Measurements from ENCODE around the gene EXD3.

EXD3 gene

DNA sequence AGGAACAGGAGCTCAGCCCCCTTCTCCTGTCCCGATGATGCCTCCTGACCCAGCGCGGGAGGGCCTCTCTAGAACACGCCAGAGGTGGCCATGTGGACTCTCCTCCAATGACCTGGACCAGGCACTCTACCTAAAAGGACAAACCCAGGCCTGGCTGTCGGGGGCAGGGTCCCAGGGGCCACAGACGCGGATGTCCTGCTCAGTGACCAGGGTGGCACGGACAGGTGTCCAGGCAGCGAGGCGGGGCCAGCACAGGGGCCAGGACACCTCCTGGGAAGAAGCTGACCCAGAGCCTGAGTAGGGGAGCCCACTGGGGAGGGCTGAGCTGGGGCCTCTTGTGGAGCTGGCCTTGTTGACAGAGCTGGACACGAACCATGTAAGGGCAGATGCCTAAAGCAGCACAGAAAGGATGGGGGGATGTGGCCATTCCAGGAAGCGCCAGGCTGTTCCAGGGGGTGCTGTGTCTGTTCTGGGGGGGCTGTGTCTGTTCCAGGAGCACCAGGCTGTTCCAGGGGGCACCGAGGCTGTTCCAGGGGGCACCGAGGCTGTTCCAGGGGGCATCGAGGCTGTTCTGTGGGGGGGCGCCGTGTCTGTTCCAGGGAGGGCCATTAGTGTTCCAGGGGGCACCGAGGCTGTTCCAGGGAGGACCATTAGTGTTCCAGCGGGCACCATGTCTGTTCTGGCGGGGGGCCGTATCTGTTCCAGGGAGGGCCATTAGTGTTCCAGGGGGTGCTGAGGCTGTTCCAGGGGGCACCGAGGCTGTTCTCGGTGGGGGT lies 30.5 kb downstream of the EXD3 start:
- no peak overlapping the region for H3K4me3 ChIP-seq (ENCODE audit: low read depth, low read length)
- no peak for DNase-seq (ENCODE audit: low read depth)
- TF ChIP-seq, protein P1, sequence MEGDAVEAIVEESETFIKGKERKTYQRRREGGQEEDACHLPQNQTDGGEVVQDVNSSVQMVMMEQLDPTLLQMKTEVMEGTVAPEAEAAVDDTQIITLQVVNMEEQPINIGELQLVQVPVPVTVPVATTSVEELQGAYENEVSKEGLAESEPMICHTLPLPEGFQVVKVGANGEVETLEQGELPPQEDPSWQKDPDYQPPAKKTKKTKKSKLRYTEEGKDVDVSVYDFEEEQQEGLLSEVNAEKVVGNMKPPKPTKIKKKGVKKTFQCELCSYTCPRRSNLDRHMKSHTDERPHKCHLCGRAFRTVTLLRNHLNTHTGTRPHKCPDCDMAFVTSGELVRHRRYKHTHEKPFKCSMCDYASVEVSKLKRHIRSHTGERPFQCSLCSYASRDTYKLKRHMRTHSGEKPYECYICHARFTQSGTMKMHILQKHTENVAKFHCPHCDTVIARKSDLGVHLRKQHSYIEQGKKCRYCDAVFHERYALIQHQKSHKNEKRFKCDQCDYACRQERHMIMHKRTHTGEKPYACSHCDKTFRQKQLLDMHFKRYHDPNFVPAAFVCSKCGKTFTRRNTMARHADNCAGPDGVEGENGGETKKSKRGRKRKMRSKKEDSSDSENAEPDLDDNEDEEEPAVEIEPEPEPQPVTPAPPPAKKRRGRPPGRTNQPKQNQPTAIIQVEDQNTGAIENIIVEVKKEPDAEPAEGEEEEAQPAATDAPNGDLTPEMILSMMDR (IDR thresholded peaks at IDR 0.05; ENCODE audit: low read depth, low read length, missing control alignments): no peak

DNA sequence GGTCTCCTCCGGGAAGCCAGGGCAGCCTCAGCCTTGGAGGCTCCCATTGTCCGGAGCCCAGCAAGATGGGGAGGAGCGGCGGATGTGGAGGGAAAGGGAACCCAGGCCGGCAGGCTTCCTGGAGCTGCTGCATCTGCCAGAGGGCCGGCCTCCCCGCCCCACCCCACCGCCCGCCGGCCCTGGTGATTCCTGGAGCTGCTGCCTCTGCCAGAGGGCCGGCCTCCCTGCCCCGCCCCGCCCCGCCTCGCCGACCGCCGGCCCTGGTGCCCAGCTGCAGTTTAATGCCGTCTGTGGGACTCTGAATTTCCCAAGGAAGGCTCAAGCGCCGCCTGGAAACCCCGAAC lies 31.6 kb downstream of the EXD3 start:
- DNase-seq (ENCODE audit: low read depth): no peak
- TF ChIP-seq, protein P1 (IDR thresholded peaks at IDR 0.05; ENCODE audit: low read depth, low read length, missing control alignments): no peak
- H3K4me3 ChIP-seq (ENCODE audit: low read depth, low read length): no peak overlapping the region

DNA sequence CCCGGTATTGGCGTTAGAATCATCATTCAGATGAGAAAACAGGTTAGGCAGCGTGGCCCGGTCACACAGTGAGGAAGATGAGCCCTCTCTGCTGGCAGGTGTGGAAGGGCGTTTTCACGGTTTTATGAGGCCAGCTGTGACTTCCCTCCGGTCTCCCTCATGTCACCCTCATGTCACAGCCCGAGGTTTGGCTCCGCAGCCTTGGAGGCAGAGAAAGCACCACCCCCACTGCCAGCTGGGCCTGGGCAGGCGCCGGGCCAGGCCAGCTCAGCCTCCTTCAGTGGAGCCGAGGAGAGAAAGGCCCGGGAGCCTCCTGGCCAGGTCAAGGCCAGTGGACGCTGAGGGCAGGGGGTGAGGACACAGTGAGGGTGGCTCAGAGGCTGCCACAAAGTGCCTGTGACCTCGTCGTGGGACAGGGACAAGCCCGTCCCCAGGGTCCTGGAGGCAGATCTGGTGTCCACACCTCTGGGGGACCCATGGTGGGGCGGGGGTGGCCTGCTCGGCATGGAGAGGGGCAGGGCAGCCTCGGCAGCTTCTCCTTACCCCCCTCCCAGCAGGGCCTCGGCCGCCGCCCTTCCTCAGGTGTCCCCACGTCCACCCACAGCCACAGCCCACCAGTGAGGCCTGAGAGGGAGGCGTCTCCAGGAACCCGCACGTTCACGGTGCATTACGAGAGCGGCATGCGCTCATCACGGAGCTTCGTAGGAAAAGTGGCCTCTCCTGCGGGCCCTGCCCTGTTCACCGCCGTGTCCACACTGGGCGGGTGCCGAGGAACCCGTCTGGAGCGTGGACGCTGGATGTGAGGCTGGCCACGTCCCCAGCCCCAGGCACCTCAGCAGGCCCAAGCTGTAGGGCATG lies 32.2 kb downstream of the EXD3 start:
- no peak for DNase-seq (ENCODE audit: low read depth)
- TF ChIP-seq, protein P1 (IDR thresholded peaks at IDR 0.05; ENCODE audit: low read depth, low read length, missing control alignments): no peak
- no peak overlapping the region for H3K4me3 ChIP-seq (ENCODE audit: low read depth, low read length)

DNA sequence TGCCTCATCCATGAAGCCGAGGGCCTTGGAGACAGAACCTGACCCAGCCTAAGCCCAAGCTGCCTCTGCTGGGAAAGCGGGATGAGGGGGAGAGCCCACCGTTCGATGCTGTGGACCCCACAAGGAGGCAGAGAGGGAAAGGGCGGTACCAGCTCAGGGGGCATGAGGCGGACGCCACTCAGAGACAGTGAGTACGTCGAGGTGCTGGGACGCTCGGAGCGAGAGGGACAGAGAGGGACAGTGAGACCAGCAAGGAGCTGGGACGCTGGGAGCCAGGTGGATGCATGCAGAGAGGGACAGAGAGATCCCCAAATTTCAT lies 33.6 kb downstream of the EXD3 start:
- no peak for DNase-seq (ENCODE audit: low read depth)
- TF ChIP-seq, protein P1 (IDR thresholded peaks at IDR 0.05; ENCODE audit: low read depth, low read length, missing control alignments): no peak
- H3K4me3 ChIP-seq (ENCODE audit: low read depth, low read length): no peak overlapping the region

DNA sequence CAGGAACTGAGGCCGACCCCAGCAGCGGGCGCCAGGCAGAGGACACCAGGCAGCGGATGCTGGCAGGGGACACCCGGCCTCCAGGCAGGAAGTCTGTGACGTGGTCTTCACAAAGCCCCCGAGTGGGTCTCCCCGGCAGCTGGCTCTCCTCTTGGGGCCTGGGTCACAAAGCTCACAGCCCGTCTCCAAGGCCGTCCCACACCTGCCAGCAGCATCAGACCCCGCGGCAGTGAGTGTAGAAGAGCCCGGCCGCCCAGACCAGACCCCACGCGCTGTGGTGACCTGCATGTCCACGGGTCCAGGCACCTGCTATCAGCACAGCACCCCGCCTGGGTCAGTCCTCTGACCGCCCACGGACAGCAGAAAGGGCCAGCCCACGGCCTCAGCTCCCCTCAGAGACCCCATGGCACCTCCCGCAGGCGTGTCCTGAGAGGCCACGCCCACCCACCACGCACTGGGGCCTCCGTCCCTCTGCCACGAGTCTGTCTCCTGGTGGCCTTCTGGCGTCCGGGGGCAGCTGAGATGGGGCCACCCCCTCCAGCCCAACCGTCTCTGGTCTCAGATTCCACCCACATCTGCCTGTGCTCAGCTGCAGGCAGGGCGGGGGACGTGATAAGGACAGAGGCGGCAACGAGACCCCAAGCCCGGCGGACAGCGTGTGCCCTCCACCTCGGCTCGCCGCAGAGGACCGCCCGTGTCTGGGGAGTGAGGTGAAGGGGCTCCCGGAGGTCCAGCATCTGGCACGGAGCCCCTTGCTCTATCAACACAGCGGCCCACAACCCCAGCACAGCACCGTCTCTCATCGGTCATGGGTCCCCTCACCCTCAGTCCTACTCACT lies 34.2 kb downstream of the EXD3 start:
- TF ChIP-seq, protein P1 (IDR thresholded peaks at IDR 0.05; ENCODE audit: low read depth, low read length, missing control alignments): no peak
- no peak overlapping the region for H3K4me3 ChIP-seq (ENCODE audit: low read depth, low read length)
- no peak for DNase-seq (ENCODE audit: low read depth)

DNA sequence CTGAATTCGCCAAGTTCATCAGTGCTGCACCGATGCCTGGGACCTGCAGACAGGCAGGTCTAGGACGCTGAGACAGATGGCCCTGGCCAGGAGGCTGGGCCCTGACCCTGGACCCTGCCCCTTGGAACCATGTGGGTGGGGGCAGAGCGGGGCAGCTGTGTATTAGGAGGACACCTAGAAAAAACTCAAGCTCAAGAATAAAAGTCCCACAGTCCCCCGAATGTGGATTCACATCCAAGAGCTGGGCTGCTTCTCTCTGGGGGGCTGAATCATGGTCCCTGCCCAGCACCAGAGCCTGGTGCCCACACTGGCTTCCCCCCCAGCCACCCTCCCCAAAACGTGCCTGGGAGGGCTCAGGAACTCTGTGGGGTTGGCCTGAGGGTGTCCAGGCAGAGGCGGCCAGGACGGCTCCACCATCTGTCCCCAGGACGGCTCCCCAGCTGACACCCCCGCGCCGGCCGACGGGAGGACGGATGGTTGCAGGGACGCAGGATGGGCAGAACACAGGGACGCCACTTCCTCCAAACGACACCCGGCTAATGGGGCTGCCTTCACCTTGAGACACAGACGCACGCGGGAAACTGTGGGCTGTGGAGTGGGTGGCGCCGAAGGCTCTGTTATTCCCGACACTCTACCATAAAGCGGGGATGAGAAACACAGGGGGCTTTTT lies 34.9 kb downstream of the EXD3 start:
- TF ChIP-seq, protein P1 (IDR thresholded peaks at IDR 0.05; ENCODE audit: low read depth, low read length, missing control alignments): no peak
- H3K4me3 ChIP-seq (ENCODE audit: low read depth, low read length): no peak overlapping the region
- DNase-seq (ENCODE audit: low read depth): no peak
